SK-N-DZ (cell line): Measurements from ENCODE around the gene ATXN7L1.

ENCODE experiments used
- DNase-seq: peaks from one replicate; pipeline ENCODE4 v3.0.0-alpha.2; 2015; ENCODE audit warnings: low spot score

The ATXN7L1 gene

DNA sequence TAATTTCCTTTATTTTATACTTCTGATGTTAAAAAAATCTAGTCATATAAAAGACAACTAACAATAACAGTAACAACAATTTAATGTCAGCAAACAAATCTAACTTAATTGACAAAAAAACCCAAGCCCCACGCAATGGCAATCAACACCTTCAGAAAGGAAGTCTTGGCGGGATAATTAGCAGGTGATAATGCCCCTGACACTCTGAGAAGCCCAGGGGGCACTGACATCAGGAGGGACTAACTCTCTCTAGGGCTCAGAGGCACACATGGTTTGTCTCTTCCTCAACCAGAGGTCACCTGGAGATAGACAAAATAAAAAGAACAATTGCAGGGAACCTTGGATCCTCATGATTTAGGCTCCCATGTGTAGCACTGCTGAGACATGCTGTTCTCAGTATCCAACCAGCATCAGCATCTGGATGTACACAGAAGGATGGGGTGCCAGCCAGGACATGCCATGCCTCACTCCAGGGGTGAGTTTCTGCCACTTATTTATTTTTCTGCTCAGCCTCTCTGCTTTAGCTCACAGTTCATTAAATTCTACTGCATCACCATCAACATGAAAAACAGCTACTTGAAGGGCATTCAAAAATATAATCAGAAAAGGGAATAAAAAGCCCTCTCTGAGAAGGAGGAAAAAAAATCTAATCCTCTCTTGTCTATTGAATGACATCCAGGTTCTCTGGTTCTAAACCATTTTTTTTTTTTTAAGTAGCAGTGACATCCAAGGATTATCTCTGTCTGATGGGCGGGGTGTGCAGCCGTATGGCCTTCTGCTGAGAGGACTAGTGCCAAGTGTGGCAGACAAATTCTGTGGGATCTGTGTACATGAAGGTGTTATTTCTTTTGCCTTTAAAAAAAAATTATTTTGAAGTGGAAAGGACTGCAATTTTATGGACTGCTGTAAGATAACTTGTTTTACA lies 96.3 kb downstream of the ATXN7L1 start:
- no peak for DNase-seq

DNA sequence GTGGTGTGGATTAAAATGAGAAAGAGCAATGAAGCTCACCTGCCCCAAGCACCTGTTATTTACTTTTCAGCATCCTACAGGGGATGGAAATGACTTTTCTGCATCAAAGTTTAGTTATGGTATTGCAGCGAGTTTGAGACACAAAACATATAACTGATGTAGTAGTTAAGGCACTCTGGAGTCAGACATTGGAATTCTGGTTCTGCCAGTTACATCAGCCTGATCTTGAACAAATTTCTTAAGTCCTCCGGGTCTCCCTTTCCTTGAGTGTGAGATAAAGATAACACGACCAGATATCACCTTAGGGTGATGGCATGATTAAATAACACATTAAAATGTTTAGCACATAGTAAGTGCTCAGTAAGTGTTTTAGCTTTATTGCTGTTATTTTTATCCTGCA lies 97.4 kb downstream of the ATXN7L1 start:
- no peak for DNase-seq

DNA sequence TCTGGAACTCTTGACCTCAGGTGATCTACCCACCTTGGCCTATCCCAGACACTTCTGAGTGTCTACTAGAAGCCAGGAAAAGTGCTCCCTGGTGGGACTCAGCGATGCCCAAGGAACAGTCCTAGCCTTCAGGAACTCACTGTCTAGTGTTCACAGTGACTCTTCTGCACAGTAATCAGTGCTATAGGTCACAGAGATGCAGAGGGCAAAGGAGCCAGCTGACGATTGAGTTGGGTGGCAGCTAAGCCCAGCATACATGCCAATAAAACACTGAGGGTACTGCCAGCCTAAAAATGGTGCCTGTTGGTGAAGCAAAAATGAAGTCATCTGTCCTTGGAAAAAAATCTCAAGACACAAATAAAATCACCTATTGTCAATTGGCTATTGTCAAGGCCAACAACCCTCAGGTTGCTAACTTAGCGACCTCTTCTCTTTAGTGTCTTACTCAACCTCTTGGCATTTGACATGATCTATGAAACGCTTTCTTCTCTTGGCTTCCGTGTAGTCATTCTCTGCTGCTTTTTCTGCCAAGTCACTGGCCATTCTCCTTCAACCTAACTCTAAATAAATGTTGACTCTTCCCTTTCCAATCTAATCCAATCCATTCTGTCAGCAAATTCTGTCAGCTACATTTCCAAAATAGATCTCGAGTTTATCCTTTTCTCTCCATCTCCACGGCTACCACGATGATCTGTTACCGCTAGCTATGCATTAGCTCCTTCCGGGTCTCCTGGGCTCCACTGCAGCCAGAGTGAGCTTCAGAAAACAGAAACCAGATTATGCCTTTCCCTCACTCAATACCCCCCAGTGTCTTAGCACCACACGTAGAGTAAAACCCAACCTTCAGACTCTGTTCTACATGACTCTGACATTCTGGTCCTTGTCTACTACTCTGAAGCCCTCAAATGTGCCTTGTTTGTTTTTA lies 99.2 kb downstream of the ATXN7L1 start:
- DNase-seq: no peak

DNA sequence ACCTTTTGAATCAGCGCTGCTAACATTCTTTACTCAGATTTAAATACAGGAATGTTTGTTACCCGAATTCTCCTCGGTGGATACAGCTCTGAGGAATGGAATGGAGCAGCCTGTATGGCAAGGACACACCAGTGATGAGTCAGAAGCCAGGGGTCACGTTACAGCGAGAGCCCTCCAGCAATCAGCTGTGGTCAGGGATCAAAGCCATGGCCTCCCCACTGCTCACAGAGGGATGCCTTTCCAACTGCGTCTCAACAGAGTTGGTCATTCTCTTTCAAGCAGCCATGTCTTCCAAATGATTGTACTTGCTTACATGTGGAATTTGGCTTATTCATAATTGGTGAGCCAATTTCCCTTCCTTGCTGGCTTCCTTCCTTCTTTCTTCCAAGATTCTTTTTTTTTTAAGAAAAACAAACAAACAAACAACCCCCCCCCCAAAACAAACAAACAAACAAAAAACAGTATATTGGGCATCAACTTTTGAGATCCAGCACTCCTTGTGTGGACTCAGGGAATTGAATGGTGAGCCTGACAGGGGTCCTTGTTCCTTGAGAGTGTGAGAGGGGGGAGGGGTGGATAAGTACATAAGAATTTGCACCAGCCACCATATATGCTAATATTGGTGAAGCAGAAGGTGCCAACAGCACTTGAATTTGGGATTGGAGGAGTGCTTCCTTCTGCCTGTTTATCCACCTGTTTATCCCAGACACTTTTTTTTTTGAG lies 100.2 kb downstream of the ATXN7L1 start:
- no peak for DNase-seq

DNA sequence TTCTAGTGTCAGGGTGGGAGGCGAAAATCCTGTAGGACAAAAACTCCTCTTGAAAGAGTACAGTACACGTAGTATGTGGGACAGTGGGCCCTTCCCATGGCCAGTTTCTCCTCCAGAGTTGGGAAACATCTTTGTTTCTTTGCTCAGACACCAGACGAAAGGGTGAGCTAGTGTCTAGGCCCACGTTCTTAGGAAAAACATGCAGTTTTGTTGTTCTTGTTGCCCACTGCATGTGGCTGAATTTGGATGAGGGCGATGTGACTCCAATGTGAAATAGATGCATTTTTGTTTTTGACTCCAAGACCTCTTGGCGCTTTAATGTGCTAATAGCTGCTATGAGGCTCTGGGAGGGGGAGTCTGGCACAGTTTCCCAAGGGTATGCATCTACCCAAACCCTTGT lies 100.8 kb downstream of the ATXN7L1 start:
- no peak for DNase-seq

DNA sequence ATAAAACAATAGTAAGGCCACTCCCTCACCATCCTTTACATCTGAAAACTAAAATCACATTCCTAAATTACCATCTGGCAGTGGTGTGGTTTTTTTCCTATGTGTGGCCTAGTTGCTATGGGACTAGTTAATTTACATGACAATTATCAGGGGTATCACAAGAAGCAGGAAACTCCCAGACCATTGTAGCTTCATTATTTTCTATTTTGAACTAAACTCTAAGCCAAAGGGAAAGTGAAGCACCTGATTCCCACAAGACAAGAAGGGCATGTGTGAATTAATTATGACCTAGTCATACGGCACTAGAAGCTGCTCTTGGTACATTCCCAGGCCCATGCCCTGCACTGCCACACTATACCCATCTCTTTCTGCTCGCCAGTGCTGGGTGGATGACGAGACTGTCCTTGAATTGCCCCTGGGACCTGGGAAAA lies 103.4 kb downstream of the ATXN7L1 start:
- DNase-seq: no peak

DNA sequence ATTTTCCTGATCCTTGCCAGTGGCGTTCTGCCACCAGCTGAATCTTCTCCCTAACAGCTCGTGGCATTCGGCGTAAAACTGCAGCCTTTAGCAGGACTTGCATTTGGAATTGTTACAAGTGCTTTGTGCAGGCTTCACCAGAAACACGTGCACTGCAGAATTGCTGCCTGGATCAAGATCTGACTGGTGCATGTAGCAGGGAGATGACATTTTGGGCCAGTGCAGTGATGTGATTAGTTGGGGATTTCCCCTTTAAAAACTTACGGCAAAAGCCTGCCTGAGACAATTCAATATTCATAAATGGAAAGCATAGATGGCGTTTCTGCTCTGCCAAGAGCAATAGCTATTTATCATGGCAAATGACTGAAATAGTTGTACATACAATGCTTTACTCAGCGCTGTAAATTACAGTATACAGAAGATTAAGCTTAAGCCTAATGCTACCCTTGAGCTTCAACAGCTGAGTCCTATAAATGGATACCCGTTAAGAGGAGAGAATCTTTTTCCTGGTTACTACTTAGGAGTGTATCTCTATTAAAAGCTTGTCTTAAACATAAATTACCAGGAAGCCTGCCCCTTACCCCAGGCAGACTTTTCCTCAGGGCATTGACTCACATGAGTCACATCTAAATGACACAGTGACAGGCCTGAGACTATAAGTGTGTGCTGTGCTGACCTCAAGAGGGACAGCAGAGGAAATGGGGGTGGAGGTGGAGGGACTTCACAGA lies 106.3 kb downstream of the ATXN7L1 start:
- DNase-seq: no peak

DNA sequence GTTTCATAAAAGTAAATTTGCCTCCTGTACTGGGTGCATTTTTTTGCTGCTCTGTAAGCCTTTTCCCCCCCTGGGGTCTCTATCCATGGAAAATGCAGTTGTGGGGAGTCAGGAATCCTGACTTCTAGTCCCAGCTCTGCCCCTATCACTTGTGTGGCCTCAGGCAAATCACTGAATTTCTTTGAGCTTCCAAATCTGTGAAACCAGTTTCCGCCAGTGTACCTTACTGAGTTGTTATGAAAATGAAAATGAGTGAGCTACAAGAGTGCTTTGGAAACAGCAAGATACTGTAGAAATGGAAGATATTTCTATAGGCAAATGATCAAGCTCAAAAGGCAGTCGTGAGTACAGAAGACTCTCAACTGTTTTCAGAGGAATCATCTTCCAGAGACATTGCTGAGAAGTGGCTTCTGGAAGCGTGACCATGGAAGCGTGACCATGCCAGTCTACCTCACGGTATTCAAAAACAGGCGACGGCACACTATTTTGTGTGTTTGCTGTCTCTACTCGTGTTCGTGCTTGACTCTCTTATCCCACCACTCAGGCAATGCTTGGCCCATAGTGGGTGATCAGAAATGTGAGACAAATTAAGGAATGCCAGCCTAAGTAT lies 107.4 kb downstream of the ATXN7L1 start:
- no peak for DNase-seq

DNA sequence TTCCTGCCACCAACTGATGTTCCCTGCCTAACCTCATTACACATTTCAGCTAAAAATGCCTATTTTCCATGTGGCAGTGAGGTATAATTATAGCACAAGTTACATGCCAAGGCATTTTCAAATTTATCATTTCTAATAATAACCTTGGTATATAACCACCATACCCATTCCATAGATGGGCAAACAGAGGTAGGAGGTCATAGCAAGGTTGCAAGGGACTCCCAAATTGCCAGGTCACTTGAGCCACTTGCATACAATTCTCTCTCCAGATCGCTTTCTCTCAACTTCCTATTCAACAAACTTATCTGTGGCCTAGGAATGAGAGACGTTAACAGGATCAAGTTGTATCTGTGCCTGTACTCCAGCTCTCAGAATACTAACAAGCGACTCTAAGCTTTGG lies 108.3 kb downstream of the ATXN7L1 start:
- no peak for DNase-seq

DNA sequence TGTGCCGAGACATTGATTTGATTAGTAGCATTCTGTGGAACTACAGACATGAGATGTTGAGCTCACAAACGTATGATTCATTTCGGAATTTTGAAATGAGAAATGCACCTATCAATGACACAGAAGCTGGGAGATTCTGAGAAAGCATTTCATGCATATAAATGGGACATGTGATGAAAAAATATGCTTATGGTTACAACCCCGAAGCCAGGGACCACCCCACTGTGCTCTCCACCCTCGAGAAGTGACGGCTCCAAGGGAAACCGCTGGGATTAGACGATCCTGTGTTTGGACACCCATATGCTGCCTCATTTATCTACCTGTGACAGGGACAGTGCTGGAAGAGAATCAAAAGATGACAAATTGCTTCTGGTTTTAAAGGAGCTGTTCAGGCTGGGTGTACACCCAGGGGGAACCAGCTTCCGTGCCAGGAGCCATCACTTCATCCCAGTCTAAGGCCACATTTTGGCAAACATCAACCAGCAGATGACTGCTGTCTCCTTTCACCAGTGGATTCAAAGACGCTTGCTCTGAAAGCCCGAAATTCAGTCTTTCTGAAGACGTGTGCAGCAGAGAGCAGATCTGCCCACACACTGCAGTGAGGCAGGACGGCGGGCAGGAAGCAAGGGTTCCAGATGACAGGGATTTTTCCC lies 109.9 kb downstream of the ATXN7L1 start:
- DNase-seq: no peak

DNA sequence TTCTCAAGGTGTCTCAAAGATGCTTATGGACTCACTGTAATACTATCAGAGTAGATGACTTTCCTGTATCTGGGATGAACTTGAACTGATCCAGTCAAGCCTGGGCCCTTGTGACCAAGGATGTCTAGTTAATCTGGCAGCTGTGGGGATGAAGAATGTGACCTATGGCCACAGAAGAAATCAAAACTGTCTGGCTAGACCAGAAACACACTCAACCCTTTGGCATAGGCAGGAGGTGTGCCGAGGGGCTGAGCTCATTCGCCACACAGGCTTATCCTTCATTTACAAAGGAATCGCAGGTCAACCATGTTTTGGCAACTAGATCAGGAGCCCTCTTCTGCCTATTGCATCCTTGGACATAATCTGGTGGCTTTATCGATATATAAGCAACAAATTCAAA lies 110.6 kb downstream of the ATXN7L1 start:
- DNase-seq: no peak

DNA sequence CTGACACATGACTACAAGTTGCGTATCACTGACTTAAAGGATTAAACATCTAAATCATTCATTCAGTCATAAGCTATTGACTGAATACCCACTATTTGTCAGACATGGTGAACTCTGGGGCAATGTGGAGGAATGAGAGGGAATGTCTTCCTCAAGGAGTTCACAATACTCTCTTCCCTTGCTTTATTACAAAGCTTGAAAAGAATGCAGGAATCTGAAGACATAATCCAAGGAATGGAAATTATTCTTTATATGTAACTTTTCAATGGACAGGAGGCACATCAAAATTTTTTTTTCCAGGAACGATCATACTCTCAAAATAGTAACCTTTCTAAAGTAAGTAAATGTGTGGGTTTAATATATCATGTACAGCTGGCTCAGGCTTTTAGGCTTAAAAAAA lies 111.9 kb downstream of the ATXN7L1 start:
- no peak for DNase-seq

DNA sequence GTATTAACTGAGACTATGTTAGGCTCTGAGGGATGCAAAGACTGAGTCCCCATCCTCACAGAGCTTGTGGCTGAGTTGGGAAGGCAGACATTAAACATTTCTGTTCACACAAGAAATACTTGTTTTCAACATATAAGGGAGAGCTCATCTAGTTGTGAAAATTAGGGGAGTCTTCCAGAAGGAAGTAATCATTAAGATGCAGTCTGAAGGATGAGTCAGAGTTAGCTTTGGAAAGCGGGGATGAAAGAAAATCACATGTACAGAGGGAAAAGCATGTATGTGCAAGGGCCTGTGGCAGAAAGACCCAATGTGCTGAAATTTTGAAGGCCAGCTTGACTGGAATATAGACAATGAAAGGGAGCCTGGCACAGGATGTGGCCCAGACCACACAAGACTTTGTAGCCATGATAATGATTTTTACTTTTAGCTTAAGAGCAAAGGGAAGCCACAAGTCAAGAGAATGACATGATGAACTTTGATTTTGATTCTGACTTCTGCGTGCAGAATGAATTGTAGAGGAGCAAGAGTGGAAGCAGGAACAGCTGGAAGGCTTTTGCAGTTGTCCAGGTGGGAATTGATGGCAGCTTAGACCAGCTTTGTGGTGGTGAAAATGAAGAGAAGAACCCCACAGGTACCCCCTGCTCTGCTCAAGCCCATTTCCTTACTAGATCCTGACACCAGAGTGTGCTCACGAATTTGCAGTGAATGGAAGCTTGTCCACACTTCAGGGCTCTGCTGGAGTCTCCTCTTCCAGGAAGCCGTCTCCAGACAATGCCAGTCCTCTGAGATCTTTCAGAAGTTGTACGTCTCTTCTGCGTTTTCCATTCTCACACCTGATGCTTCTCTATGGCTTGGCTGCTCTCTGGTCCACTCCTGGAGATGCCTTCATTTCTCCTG lies 115.6 kb downstream of the ATXN7L1 start:
- no peak for DNase-seq

DNA sequence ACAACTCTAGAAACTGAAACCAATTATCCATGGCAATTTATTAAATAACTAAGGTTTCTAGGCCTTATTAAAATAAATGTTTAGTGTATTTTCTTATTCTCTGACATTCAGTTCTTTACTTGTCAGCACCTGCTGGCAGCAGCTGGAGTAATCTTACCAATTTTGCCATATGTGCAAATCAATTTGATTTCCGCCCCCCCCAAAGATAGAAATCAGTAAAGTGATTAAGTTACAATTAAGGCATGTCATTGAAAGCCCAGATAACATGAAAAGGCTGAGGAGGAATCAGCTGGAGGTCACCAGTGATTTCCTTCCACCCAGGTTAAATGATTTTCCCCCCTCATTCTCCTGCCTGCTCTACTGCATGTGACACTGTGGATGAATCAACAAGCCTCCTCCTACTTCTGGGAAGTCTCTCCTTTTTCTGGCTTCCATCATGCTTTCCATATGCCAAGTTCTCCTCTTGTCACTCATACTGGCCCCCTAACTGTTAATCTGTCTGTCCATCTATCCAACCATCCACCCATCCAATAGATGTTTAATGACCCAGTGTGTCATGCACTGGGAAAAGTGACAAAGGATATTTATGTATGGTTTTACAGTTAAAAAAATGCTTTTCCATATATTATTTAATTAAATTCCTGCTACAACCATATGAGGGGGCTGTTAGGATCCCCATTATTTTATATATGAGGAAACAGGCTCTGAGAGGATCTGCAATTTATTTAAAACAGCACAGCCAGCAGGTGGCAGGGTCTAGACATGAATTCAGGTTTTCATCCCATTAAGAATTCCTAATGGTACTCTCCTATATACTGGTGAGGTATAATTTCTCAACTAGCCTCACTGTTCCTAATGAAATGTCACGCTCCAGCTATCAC lies 116.5 kb downstream of the ATXN7L1 start:
- peak; percentile 60 for DNase-seq

DNA sequence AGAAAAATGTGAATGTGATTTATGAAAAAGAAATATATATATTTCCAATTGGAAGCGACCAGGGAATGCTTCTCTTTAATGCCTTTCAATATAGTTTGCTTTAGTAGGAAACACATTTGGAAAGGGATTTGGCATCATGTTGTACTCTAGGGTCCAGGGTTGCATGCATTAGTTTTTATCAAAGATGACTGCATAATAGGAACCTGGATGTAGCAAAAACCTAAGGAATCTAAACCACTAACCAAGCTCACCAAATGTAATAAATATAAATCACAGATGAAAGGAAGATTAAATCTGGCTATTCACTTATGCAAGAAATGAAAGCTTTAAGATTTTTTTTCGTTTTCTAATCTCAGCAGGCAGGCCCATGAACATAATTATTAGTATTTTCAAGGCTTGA lies 120.0 kb downstream of the ATXN7L1 start:
- DNase-seq: no peak

DNA sequence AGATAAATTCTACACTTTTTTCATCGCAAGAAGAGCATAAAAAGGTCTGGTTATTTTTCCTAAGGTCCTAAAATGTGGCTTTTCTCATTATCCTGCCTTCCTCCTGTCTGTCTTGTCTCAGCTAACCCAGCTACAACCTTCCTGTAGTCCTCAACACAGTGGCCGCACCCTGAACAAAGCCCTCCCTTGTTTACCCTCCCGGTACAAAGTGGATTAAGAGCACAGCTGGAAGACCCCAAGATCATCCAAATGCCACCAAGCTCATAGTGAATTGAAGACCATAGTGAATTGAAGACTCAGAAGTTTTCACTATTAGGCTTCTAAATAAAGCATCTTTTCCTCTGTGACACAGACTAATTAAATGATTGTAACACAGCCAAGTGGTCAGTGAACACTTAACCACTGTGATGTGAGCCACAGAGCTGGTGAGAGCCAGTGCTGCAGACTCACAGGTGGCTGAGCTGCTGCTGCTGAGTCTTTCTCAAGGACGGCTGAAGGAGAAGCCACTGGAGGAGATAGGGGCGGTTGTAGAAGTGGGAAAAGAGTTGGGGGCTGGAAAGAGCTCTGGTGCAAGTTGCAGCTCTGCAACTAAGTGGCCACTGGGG lies 123.6 kb downstream of the ATXN7L1 start:
- DNase-seq: no peak

DNA sequence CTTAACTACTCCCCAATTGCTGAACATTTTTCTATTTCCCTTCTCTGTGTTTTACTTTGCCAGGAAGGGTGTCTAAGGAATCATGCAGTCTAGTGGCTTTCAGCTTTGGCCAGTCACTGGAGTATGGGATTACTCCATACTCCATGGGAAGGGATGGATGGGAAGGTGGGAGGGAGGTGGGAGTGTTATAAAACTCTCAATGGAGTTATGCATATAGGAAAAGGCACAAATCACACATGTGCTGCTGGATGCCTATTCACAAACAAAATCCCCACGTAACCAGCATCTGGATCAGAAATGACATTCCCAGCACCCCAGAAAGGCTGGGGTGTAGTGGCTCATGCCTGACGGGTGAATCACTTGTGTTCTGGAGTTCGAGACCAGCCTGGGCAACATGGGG lies 125.3 kb downstream of the ATXN7L1 start:
- no peak for DNase-seq

DNA sequence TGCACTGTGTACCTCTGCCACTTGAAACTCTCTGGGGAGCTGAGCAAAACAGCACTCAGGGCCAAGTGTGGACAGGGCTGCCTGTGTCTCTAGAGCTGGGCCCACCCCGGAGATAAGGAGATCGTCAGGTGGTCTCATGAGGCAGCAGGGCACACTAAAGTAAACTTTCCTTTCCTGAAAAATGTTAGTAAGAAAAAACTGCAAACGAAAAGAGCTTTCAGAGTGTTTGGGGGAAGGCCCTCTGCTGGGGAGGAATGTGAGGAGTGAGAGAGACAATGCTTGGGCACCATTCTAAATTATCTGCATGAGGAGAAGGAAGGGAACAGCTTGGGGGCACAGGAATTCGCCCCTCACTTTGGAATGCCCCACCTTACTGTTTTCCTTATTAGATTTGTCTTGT lies 127.7 kb downstream of the ATXN7L1 start:
- no peak for DNase-seq
